K562 (cell line): ENCODE measurements around the gene FERMT3. TPM values are rescaled to one million over a fixed set of nuclear protein-coding genes. Genes with fewer than 3 reads are reported as not detected.

ENCODE experiments used
- E2F1 ChIP-seq: sonication (generic); formaldehyde crosslinking; IDR thresholded peaks from 2 replicates; pipeline ENCODE4 v1.8.1; 2023; ENCODE audit warnings: mild to moderate bottlenecking, missing genetic modification reagents, moderate library complexity
- ELK3 ChIP-seq: fragments of 450-650 bp; formaldehyde crosslinking; IDR thresholded peaks from 2 replicates; pipeline ENCODE4 v1.4.0; 2020; ENCODE audit warnings: mild to moderate bottlenecking
- HCFC1 ChIP-seq: IDR thresholded peaks from 2 replicates; pipeline ENCODE4 v1.6.1; 2012; ENCODE audit warnings: low read depth, low read length, improper control_type of control experiment
- HDAC2 ChIP-seq: fragments of 450-650 bp; IDR thresholded peaks from 2 replicates; pipeline ENCODE4 v1.6.1; 2016; ENCODE audit warnings: mild to moderate bottlenecking
- HDAC6 ChIP-seq: IDR thresholded peaks from 2 replicates; pipeline ENCODE4 v1.6.1; 2012; ENCODE audit warnings: low read depth, mild to moderate bottlenecking, control low read depth, inconsistent platforms, low read length, moderate library complexity
- HDGF ChIP-seq: fragments of 450-650 bp; IDR thresholded peaks from 2 replicates; pipeline ENCODE4 v1.6.1; 2016
- MLLT1 ChIP-seq, 2 experiments: fragments of 450-650 bp; IDR thresholded peaks; 2 replicates each; pipeline ENCODE4 v1.6.1; 2016
- NCOR1 ChIP-seq: fragments of 450-650 bp; IDR thresholded peaks from 2 replicates; pipeline ENCODE4 v1.6.1; 2016; ENCODE audit warnings: mild to moderate bottlenecking, moderate library complexity
- NR2C2 ChIP-seq, 2 experiments: fragments of 200-800 bp in 1 of 2; sonication (Bioruptor generic) in 1 of 2; sonication (generic) in 1 of 2; formaldehyde crosslinking in 1 of 2; IDR thresholded peaks; 2 replicates each; pipeline versions ENCODE4 v1.6.1 to v1.8.0; 2016 to 2022; ENCODE audit warnings: mild to moderate bottlenecking in 1 of 2, missing compliant biosample characterization in 1 of 2, missing genetic modification characterization in 1 of 2, missing genetic modification reagents in 1 of 2
- PKNOX1 ChIP-seq: fragments of 450-650 bp; IDR thresholded peaks from 2 replicates; pipeline ENCODE4 v1.6.1; 2016
- PREB ChIP-seq: sonication (generic); formaldehyde crosslinking; IDR thresholded peaks from 2 replicates; pipeline ENCODE4 v1.8.1; 2023; ENCODE audit warnings: mild to moderate bottlenecking, missing genetic modification reagents
- RB1 ChIP-seq: fragments of 450-650 bp; IDR thresholded peaks from 2 replicates; pipeline ENCODE4 v1.6.1; 2017; ENCODE audit warnings: low read depth, mild to moderate bottlenecking
- TCF7L2 ChIP-seq: fragments of 150-350 bp; IDR thresholded peaks from 2 replicates; pipeline ENCODE4 v1.6.1; 2016; ENCODE audit warnings: low read depth, mild to moderate bottlenecking, low read length, moderate library complexity
- USF1 ChIP-seq: sonication (generic); formaldehyde crosslinking; IDR thresholded peaks from 2 replicates; pipeline ENCODE4 v1.9.0; 2022; ENCODE audit warnings: mild to moderate bottlenecking, missing genetic modification reagents
- ZNF639 ChIP-seq, 2 experiments: fragments of 200-800 bp in 1 of 2; sonication (Bioruptor generic) in 1 of 2; sonication (generic) in 1 of 2; formaldehyde crosslinking in 1 of 2; IDR thresholded peaks in 1 of 2; conservative IDR thresholded peaks in 1 of 2; 2 replicates each; pipeline versions ENCODE4 v1.5.0 to v1.6.1; 2016 to 2020; ENCODE audit warnings: missing compliant biosample characterization in 1 of 2, missing genetic modification characterization in 1 of 2, missing genetic modification reagents in 1 of 2
- polyA plus RNA-seq, 8 experiments: library from polyadenylated mRNA; depleted of rRNA in 4 of 8; stranded (reverse) in 5 of 8; unstranded in 3 of 8; fragments of >200 nt; fragmentation: Nextera tagmentation in 2 of 8; fragmentation: Illumina TruSeq in 1 of 8; extraction: Ambion mirVana in 2 of 8; extraction: Trizol in 1 of 8; gene quantifications; 2 replicates each; pipeline versions ENCODE4 v1.2.1 to v1.2.3, GENCODE V29; 2011 to 2014; ENCODE audit warnings: inconsistent platforms in 1 of 8, missing spikeins in 1 of 8
- total RNA-seq, 7 experiments: library from RNA; depleted of rRNA in 6 of 7; stranded (reverse); fragments of >200 nt in 6 of 7; fragmentation: Illumina TruSeq in 2 of 7; extraction: Trizol in 2 of 7; gene quantifications; 2 replicates each; pipeline versions ENCODE4 v1.2.1 to v1.2.3, GENCODE V29; 2011 to 2021; ENCODE audit warnings: low replicate concordance in 1 of 7

FERMT3 gene
- total and polyA plus RNA-seq, 9 of the 15 experiments (the other 6 are each of a cell fraction or from before 2014, with no cell fraction given): 3.2 to 275 (median 79.7) TPM

GRCh38 chr11:64246871-64247728, 40.6 kb downstream of the FERMT3 start, which contains the start of gene PPP1R14B (continued):
- peak; percentile 51; the same call in 1 of the 2 replicates for TF ChIP-seq PREB
- no peak for TF ChIP-seq TCF7L2
- TF ChIP-seq HDGF: 0 out of 2 replicates have a peak, but pooled peaks have one; percentile 46
- TF ChIP-seq HDAC2: peak; percentile 67; the same call in 1 of the 2 replicates
- no peak for TF ChIP-seq HDAC6
- TF ChIP-seq NR2C2 (CRISPR knock-in tag; IDR thresholded peaks at IDR 0.05): no peak
- peak; percentile 86 for TF ChIP-seq NR2C2 (tag; IDR thresholded peaks at IDR 0.05)
- peak; percentile 74 for TF ChIP-seq E2F1
- peak; percentile 69 for TF ChIP-seq USF1 (CRISPR knock-in tag)
- TF ChIP-seq ELK3 (CRISPR knock-in tag): no peak
- TF ChIP-seq RB1: peak; percentile 89
- TF ChIP-seq HCFC1: peak; percentile 95
- peak in 1 of 2 experiments; percentile 89; a peak in 2 of 4 replicates for TF ChIP-seq ZNF639 (CRISPR knock-in tag; conservative IDR thresholded peaks at IDR 0.05 in 1 of 2, IDR thresholded peaks at IDR 0.05 in 1 of 2)
- no peak; the same call in 1 of the 2 replicates for TF ChIP-seq NCOR1
- 0 out of 4 replicates have a peak, but pooled peaks of 1 of the 2 experiments have one; percentile 23 for TF ChIP-seq MLLT1 (IDR thresholded peaks at IDR 0.05)
- TF ChIP-seq PKNOX1: peak; percentile 24; the same call in 1 of the 2 replicates
